Endodermal cell (in vitro differentiated cells): ENCODE measurements around the gene ROPN1L. TPM values are rescaled to one million over a fixed set of nuclear protein-coding genes. Genes with fewer than 3 reads are reported as not detected.

Source experiments
- DNase-seq: peaks from one replicate; pipeline ENCODE4 v3.0.0-alpha.2; 2017
- H3K27ac ChIP-seq: 2 replicates; pipeline ENCODE4 v1.5.1; 2013; ENCODE audit warnings: mild to moderate bottlenecking, low read depth, low read length, moderate library complexity
- H3K27me3 ChIP-seq: 2 replicates; pipeline ENCODE4 v1.6.1; 2013; ENCODE audit warnings: mild to moderate bottlenecking, low read length, moderate library complexity; ENCODE audit not compliant: insufficient read depth, control insufficient read depth, poor library complexity, severe bottlenecking
- H3K36me3 ChIP-seq: 2 replicates; pipeline ENCODE4 v1.7.0; 2013; ENCODE audit warnings: mild to moderate bottlenecking, low read length, moderate library complexity; ENCODE audit not compliant: control insufficient read depth, insufficient read depth
- H3K4me1 ChIP-seq: one replicate; pipeline ENCODE4 v1.7.0; 2013; ENCODE audit warnings: low read length; ENCODE audit not compliant: control insufficient read depth, insufficient read depth
- H3K4me3 ChIP-seq: 2 replicates; pipeline ENCODE4 v1.5.1; 2013; ENCODE audit warnings: mild to moderate bottlenecking, low read length, moderate library complexity
- H3K9ac ChIP-seq: 2 replicates; pipeline ENCODE4 v1.6.1; 2013; ENCODE audit warnings: mild to moderate bottlenecking, low read length, moderate library complexity; ENCODE audit not compliant: poor library complexity, severe bottlenecking; ENCODE audit errors: extremely low read depth
- H3K9me3 ChIP-seq: 2 replicates; pipeline ENCODE4 v1.6.1; 2013; ENCODE audit warnings: mild to moderate bottlenecking, low read length, moderate library complexity; ENCODE audit not compliant: control insufficient read depth
- H3K27ac Mint-ChIP-seq: 2 replicates; pipeline ENCODE4 v1.8.0; 2020; ENCODE audit warnings: mixed read lengths
- H3K27me3 Mint-ChIP-seq: 2 replicates; pipeline ENCODE4 v1.8.0; 2021; ENCODE audit warnings: mild to moderate bottlenecking, mixed read lengths; ENCODE audit not compliant: insufficient read depth
- H3K36me3 Mint-ChIP-seq: 2 replicates; pipeline ENCODE4 v1.8.0; 2020; ENCODE audit warnings: low read depth, mixed read lengths
- H3K4me1 Mint-ChIP-seq: 2 replicates; pipeline ENCODE4 v1.8.0; 2020; ENCODE audit warnings: mixed read lengths
- H3K4me3 Mint-ChIP-seq: 2 replicates; pipeline ENCODE4 v1.8.0; 2020; ENCODE audit warnings: mild to moderate bottlenecking, moderate library complexity, mixed read lengths
- H3K9me3 Mint-ChIP-seq: 2 replicates; pipeline ENCODE4 v1.8.0; 2020; ENCODE audit warnings: mild to moderate bottlenecking, mixed read lengths
- WGBS, 2 experiments: methylation state at CpG; one replicate each; pipeline versions ENCODE4 v1.1.5 to v1.1.7; 2013; ENCODE audit warnings: missing lambda C conversion rate in 2 of 2, mixed read lengths in 1 of 2; ENCODE audit not compliant: insufficient coverage in 1 of 2, insufficient read length in 1 of 2; 5-methylcytosine and 5-hydroxymethylcytosine counted together
- total RNA-seq, 2 donors: library from RNA; stranded (reverse); fragmentation: NEBNext Ultra II Directional in 1 of 2; extraction: Animal tissue kit (Norgen Biotek cat#: 25700) in 1 of 2; gene quantifications; 2 replicates in 1 of 2; 3 replicates in 1 of 2; pipeline ENCODE4 v1.2.1, GENCODE V29; 2021
- TF ChIP-seq, protein P1 (sequence below): fragments of 200-600 bp; sonication (generic); conservative IDR thresholded peaks from 2 replicates; pipeline ENCODE4 v1.5.0; 2021; ENCODE audit warnings: antibody characterized with exemption, mild to moderate bottlenecking

Gene ROPN1L
- total RNA-seq, 2 donors from 2014 or later: 0.70 TPM; not detected in 1

DNA sequence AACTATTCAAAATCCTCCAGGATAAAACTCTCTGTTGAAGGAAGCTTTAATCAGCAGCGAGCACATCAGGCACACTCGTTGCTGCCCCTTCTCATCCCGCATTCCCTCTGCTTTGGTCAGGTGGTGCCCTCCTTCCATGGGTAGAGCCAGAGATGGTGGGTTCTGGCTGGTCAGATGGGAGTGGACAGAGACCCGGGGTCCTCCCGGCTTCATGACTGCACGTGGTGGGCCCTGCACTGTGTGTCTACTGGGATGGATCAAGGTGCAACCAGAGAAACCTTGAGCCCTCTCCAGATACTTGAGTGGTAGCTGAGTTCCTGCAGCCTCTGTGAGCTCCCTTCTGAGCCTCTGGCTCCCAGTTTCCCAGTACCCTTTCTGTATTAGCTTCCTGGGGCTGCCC lies 36.3 kb downstream of the ROPN1L start:
- no peak overlapping the region for H3K4me3 Mint-ChIP-seq
- H3K4me1 Mint-ChIP-seq: peaks cover 21% of the 10 kb centered on the region
- H3K27me3 ChIP-seq: no peaks in the 10 kb centered on the region
- H3K36me3 ChIP-seq: no peaks in the 10 kb centered on the region
- H3K27me3 Mint-ChIP-seq: peaks cover 49% of the 10 kb centered on the region
- H3K36me3 Mint-ChIP-seq: peaks cover 2% of the 10 kb centered on the region
- peaks cover 16% of the 10 kb centered on the region for H3K9me3 Mint-ChIP-seq
- DNase-seq: no peak
- no peak overlapping the region for H3K4me3 ChIP-seq
- H3K9ac ChIP-seq: no peak overlapping the region
- H3K4me1 ChIP-seq: no peaks in the 10 kb centered on the region
- H3K9me3 ChIP-seq: peaks cover 8% of the 10 kb centered on the region
- TF ChIP-seq, protein P1, sequence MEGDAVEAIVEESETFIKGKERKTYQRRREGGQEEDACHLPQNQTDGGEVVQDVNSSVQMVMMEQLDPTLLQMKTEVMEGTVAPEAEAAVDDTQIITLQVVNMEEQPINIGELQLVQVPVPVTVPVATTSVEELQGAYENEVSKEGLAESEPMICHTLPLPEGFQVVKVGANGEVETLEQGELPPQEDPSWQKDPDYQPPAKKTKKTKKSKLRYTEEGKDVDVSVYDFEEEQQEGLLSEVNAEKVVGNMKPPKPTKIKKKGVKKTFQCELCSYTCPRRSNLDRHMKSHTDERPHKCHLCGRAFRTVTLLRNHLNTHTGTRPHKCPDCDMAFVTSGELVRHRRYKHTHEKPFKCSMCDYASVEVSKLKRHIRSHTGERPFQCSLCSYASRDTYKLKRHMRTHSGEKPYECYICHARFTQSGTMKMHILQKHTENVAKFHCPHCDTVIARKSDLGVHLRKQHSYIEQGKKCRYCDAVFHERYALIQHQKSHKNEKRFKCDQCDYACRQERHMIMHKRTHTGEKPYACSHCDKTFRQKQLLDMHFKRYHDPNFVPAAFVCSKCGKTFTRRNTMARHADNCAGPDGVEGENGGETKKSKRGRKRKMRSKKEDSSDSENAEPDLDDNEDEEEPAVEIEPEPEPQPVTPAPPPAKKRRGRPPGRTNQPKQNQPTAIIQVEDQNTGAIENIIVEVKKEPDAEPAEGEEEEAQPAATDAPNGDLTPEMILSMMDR: no peak
- H3K27ac Mint-ChIP-seq: no peak overlapping the region
- no peak overlapping the region for H3K27ac ChIP-seq
- 85 to 90% methylated on average over 5 to 6 of the region's 6 CpGs for WGBS, 2 experiments

DNA sequence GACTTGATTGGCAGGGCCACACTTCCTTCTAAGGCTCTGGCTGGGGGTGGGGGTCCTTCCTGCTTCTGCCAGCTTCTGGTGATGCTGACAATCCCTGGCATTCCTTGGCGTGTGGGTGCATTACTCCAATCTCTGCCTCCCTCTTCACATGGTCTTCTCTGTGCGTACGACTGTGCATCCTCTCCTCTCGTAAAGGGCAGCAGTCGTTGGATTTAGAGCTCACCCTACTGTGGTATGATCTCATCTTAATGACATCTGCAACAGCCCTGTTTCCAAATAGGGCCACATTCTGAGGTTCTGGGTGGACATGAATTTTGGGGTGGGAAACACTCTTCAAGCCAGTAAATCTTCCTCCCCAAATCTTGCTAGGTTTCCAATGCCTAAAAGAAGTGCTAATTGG lies 36.8 kb downstream of the ROPN1L start:
- H3K4me1 Mint-ChIP-seq: peaks cover 26% of the 10 kb centered on the region
- H3K4me3 Mint-ChIP-seq: no peak overlapping the region
- Histone ChIP-seq H3K27me3 (no peaks in the 10 kb centered on the region), H3K27ac (no peak overlapping the region), H3K4me3 (no peak overlapping the region), H3K9me3 (peaks cover 8% of the 10 kb centered on the region), H3K4me1 (no peaks in the 10 kb centered on the region), H3K36me3 (no peaks in the 10 kb centered on the region), H3K9ac (no peak overlapping the region)
- H3K27ac Mint-ChIP-seq: no peak overlapping the region
- 74 to 78% methylated on average over 5 of the region's 5 CpGs for WGBS, 2 experiments
- TF ChIP-seq, protein P1: no peak
- H3K9me3 Mint-ChIP-seq: peaks cover 16% of the 10 kb centered on the region
- no peak for DNase-seq
- H3K27me3 Mint-ChIP-seq: peaks cover 51% of the 10 kb centered on the region
- peaks cover 2% of the 10 kb centered on the region for H3K36me3 Mint-ChIP-seq

DNA sequence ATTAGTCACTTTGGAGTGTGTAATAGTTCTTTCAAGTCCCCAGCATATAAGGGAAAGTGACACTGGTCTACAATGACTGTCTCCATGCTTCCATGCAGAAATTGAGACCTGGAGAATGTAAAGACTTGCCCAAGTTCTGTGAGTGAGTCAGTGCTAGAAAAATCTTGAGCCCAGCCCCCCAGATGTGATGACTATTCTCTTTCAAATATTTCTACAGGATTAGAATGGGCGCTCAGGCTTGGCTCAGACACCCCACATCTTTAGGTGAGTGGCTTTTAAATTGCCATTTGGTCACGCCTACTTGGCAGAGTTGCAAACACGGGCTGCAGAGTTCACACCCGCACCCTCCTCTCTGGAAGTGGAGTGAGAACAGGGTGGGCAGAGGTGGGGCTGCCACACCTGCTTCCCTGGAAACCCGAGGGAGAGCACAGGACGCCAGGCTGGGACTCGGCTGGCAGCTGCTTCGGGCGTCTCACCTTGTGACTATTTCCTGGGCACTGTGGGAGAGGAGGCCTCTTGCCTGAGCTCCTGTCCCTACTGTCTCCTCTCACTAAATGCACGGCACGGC lies 37.6 kb downstream of the ROPN1L start:
- DNase-seq: peak; percentile 63
- H3K9ac ChIP-seq: no peak overlapping the region
- Mint-ChIP-seq H3K36me3 (no peaks in the 10 kb centered on the region), H3K4me3 (no peak overlapping the region), H3K27ac (no peak overlapping the region), H3K27me3 (peaks cover 47% of the 10 kb centered on the region), H3K9me3 (peaks cover 18% of the 10 kb centered on the region), H3K4me1 (peaks cover 27% of the 10 kb centered on the region)
- no peaks in the 10 kb centered on the region for H3K36me3 ChIP-seq
- WGBS, 2 experiments: 75 to 82% methylated on average over 11 of the region's 11 CpGs
- TF ChIP-seq, protein P1: no peak
- H3K4me1 ChIP-seq: no peaks in the 10 kb centered on the region
- H3K27ac ChIP-seq: no peak overlapping the region
- H3K9me3 ChIP-seq: peaks cover 12% of the 10 kb centered on the region
- H3K27me3 ChIP-seq: no peaks in the 10 kb centered on the region
- H3K4me3 ChIP-seq: no peak overlapping the region
